GM18502 (cell line): Measurements from ENCODE around the gene FOXR1.

Experiments
- ATAC-seq: cut with Tn5 transposase; IDR thresholded peaks from one replicate; pipeline ENCODE4 v1.9.1; 2021; ENCODE audit warnings: mild to moderate bottlenecking; ENCODE audit not compliant: unreplicated experiment, poor library complexity

The FOXR1 gene

DNA sequence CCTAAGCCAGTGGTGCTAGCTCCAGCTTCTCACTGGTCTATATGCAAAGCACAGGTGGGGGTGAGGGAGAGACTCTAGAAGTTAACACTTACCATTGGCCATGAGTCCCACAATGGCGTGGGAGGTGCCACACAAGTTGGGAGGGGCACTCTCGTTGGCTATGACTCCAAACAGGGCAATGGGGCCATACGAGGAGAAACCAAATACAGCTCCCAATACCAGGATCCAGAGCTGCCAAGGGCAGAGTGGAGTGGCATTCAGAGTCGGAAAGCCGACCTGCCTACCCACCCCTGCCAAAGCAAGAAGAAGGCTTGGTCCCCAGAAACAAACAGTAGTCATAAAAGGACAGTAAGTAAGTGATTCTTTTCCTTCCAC lies 53.5 kb downstream of the FOXR1 start:
- no peak for ATAC-seq

DNA sequence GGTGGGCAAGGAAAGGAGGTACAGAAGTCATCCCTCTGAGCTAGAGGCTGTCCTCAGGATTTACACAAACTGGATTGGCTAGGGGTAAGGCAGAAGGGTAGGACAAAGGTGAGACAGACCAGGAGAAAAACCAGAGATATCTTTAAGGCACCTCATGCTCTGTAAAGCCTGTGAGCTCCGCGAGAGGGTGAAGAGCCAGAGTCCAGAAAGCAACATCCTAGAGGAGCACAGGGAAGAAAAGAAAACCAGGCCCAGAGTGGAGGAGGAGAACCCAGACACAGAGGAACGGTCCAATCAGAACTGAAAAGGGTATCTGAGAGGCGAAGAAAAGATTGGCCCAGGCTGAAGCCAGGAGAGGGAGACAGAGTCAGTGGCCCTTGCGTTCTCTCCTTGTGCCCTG lies 54.0 kb downstream of the FOXR1 start:
- no peak for ATAC-seq

DNA sequence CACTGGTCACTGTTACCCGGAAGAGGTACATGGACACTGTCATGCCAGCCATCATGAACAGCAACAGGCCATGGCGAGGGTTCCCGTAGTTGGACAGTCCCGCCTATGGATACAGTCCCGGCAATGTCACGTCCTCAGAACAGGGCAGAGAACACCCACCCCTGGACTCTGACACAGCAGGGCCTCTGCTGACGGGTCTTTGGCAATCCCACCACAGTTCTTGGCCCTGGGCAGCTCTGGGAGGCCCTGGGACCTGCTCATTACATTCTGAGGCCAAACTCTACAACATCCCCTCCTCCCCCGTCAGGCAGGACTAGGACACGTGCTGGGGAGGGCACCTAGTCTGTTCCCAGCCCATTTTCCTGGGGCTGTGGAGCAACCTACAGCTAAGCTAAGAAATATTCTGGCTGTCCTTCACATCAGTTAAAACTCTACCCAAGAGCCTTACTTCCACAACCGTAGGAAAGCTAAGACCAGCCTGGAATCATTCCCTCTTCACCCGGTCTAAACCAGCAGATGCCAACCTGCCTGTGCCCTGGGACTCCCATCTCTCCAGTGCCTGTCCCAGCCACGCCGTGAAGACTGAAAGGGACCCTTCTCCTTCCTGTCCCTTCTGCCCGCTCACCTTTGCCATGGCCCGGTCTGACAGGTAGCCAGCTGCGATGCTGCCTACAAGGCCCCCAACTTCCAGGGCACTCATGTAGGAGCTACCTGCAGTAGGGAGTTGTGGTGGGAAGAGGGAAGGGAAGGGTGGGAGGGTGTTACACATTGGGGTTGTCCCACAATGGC lies 54.6 kb downstream of the FOXR1 start:
- ATAC-seq, result no peak

DNA sequence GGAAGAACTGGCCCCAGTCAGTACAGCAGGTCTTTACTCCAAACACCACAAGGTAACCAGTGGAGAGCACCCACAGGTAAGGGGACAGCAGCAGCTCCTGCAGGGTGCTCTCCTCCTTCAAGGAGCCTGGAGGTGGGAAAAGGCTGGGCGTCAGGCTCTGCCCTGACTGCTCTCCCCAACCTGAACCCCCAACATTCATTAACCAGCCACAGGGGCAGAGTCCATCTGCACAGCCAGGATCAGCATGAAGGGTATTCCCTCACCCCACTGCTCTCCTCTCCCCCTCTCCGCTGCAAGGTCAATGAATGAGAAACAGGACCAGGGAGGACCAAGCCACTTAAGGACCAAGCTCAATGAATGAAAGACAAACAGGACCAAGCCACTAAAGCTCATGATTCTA lies 55.4 kb downstream of the FOXR1 start:
- ATAC-seq, result no peak

DNA sequence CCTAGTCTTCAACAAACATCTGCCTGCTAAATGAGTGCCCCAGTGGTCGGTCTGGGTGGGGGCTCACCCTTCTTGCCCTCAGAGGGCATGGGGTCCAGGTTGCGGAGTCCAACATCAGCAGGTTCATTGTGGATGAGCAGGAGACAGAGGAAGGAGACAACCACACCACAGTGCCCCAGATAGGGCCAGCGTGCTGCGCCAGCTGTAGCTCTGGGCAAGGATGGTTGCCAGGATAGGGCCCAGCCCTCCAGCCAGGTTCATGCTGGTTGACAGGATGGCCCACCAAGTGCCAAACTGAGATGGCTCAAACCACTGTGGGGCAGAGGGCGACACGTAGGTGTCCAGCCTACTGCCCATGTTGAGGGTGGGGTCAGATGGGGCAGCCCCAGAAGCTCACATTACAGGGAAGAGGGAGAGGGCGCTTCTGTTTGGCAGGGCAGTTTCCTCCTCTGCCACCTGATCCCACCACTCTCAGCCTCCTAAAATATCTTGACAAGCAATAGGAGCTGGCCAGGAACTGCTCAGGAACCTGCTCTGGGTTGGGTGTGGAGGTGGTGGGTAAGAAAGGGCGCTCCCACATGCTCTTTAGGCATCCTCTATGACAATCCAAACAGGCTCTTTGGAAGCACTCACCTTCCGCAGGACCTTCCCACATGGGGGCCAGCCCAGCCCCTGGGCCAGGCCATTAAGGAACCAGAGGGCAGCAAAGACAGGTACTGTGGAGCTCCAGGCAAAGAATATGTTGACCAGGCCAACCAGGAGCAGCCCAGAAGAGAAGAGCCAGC lies 56.2 kb downstream of the FOXR1 start:
- no peak for ATAC-seq

DNA sequence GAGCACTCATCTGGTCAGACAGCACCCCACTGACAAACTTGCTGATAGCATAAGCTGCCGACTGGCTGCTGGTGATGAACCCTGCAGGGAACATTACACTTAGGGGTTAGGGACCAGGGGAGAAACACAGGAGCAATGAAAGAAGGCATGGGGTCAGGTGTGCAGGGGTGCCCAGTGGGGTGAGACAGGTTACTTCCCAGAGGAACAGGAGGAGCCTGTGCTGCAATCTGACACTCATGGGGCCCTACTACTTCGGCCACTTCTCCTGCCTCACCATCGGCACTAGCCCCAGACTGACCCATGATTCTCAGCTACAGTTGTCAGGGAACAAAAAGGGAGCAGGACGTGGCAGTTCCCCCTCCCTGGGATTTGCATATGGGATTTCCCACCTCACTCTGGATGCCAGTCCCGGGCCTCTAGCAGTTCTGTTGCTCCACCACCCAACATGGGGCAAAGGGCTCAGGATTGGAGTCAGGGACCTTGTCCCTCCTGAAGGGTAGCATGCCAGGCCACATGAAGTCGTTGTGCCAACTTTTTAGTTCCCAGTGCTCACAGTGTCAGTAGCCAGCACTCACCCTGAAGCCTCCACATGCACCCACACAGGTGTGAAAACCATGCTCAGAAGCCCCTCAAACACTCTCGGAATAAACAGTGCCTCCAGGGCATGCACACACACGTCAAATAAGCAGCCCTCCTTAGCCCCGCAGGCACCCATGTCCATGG lies 56.9 kb downstream of the FOXR1 start:
- no peak for ATAC-seq

DNA sequence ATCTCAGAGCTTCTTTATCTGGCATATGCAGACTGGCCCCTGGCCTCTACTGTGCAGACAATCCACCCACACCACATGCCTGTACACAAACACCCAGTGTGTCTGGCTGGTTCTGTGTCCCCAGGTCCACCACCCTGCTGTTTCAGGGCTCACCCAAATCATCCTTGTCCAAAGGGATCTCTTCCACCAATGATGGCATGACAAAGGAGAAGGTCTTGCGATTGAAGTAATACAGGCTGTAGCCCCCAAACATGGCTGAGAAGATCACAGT lies 57.4 kb downstream of the FOXR1 start:
- no peak for ATAC-seq

DNA sequence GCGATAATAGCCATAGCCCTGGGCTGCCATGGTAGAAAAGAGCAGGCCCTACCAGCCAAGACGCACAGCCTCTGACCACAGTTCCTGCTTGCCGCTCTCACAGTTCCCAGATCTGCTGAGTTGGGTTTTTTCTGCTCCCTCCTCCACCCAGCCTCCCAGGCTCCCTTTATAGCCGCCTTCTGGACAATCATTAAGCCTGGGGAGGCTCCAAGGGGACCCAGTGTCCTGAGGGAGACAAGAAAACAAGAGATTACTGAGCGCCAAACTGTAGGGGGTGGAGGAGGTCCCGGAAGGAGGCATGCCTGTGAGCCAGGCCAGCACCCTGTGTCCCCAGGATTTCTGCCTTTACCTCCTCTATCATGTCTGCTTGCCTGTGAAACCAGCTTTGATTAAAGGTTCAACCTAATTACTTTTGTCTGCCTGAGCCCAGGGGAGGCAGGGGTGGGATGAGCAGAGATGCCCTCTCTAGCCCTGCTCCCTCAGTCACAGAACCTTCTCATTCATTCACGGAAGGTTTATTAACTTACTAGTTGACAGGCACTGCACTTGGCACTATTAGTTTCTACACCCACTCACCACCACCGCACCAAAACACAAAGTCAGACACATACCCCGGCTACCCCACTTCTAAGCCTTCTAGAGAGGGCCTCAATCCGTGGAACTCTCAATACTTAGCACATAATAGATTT lies 57.9 kb downstream of the FOXR1 start:
- ATAC-seq, result no peak

DNA sequence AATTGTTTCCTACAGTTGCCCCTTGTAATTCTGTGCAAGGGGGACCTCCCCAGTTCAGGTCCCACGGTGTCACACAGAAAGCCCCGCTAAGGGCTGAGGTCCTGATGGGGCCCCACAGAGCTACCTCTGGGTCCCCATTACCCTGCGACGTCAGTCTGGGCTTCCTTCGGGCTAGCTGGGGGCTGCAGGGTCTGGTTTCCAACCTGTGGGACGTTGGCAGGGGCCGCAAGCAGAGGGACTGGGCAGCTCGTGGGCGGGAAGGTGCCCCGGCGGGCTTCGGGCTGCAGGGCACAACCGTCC lies 58.4 kb downstream of the FOXR1 start:
- peak; percentile 5 for ATAC-seq

DNA sequence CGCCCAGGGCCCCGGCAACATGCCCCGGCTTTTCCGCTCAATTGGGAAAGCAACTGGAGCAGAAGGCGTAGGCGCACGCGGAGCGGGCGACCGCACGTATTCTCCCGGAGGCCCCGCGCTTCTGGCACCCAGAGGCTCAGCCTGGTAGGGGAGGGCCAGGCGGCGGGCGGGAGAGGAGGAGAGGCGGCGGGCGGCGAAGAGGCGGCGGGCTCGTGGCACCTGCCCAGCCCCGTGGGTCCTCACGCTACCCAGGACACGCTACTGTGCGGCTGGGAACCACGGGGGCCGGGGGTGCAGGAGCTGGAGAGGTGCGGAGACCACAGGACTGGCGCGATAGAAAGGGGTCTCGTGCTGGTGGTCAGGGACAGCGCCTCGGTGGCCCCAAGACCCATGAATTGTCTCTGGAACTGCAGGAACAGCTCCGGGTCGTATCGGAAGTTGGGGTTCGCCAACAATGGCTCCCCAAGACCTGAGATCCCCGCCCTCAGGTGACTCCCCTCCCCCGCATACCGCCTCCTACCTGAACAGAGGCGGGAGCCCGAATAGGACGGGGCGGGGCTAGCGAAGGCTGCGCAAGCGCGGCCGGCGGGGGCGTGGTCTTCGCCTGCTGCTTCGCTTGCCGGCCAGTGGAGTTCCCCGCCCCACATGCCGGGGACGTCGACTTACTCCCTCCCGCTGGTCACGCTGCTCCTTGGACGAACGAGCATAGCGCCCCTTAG lies 58.9 kb downstream of the FOXR1 start, which contains the start of gene SLC37A4:
Gene SLC37A4, minus strand, starts transcription at position 549 of the 719 bp plus-strand sequence.
- ATAC-seq, result peak; percentile 79
